CD4-positive, alpha-beta T cell treated with Interferon alpha-2 for 1 hour (primary cell): ENCODE data around the gene CCDC170.
A peak's percentile ranks its signal among the peaks of the same experiment; 100 is the strongest.
"Not testable (repeated sequence)": the region's sequence is repeated elsewhere in the genome, so short reads cannot be mapped to it uniquely, and the experiment has no call there.

Experiments
- DNase-seq, 2 donors: peaks; one replicate each; pipeline ENCODE4 v3.0.0-alpha.2; 2020 to 2022

CCDC170 gene

DNA sequence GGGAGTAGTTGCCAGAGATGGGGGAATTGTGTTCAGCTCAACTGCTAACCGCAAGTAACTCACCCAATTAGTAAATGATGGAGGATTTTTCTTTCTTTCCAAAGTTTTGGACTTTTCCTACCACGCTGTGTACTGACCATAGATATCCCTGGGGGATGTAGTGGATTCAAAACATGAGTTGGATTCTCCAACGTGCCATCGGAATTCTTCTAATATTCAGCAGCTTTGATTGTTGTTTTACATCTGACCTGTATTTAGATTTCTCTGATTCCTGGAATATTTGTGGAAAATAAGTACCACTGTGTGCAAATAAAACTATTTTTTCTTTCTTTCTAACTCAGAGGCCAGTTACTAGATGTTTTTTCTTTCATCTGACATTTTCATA lies 1.1 kb downstream of the CCDC170 start:
- DNase-seq: no peak

DNA sequence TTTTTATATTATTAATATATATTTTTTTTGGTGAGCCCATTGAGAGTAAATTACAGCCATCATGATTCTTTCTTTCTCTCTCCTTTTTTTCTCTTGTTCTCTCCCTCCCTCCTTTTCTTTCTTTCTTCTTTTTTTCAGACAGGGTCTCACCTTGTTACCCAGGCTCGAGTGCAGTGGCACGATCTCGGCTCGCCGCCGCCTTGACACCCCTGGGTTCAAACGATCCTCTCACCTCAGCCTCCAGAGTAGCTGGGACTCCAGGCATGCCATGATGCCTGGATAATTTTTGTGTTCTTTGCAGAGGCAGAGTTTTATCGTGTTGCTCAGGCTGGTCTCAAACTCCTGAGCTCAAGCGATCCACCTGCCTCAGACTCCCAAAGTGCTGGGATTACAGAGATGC lies 1.6 kb downstream of the CCDC170 start:
- DNase-seq: no peak

GRCh38 chr6:151497905-151498304 lies 4.1 kb downstream of the CCDC170 start:
- DNase-seq: no peak

- no peak for DNase-seq
Measured at GRCh38 chr6:151498327-151498726, 4.5 kb downstream of the CCDC170 start.

DNA sequence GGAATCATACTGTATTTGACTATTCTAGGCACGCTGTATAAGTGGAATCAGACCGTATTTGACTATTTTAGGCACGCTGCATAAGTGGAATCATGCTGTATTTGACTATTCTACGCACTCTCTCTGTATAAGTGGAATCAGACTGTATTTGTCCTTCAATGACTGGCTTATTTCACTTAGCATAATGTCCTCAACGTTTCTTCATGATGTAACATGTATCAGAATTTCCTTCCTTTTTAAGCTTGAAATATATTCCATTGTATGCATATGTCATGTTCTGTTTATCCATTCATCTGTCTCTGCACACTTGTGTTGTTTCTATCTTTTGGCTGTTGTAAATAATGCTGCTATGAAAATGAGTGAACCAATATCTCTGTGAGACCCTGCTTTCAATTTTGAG lies 5.7 kb downstream of the CCDC170 start:
- DNase-seq: no peak

- DNase-seq: no peak
Measured at GRCh38 chr6:151501511-151502136, 7.8 kb downstream of the CCDC170 start.

DNA sequence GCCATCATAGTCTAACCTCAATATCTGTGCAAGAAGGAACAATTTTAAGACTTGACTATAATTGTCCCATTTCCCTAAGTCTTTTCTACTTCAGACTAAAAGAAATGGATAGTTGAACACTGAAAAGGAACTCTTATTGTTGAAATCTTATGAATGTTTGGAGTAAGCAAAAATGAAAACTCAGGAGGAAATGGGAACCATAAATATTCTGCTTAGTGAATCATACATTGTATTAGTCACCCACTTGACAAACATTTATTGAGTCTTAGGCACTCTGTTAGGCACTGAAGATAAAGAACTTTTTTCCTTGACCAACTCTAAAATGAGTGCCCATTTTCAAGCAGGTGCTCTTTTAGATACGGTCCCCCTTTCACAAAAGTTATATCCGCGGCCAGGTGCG lies 8.7 kb downstream of the CCDC170 start:
- DNase-seq: no peak

- no peak for DNase-seq
Measured at GRCh38 chr6:151506761-151507160, 12.9 kb downstream of the CCDC170 start.

DNA sequence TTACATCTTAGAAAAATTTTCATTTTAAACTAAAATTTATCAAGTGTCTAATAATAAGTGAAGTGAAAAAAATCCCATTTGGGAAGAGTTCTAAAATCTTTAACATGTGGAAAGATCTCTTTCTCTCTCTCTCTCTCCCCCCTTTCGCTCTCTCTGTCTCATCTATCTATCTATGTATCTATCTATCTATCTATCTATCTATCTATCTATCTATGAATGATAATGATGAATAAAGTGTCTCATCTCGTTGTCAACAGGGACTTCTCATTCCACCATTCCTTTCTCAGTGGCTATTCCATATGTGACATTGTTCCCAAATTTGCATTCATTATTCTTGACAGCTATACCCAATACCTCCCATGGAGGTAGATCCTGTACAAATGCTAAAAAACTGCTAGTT lies 15.2 kb downstream of the CCDC170 start:
- no peak for DNase-seq

DNA sequence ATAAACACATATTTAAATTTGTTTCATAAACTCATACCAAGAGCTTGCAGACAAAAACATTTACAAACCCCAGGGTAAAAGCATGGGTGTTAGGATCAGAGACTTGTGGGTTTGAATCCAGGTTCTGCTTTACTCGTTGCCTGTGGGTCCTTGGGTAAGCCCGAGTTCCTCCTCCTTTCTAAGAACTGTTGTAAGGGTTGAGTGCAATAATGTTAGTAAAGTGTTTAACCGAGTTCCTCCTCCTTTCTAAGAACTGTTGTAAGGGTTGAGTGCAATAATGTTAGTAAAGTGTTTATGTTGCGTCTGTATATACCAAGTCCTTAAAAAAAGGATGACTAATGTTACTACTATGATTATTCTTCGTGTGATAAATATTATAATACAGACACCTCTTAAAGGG lies 18.7 kb downstream of the CCDC170 start:
- DNase-seq: peak; percentile 1 to 35

- DNase-seq: no peak
Measured at GRCh38 chr6:151514000-151514730, 20.3 kb downstream of the CCDC170 start.

DNA sequence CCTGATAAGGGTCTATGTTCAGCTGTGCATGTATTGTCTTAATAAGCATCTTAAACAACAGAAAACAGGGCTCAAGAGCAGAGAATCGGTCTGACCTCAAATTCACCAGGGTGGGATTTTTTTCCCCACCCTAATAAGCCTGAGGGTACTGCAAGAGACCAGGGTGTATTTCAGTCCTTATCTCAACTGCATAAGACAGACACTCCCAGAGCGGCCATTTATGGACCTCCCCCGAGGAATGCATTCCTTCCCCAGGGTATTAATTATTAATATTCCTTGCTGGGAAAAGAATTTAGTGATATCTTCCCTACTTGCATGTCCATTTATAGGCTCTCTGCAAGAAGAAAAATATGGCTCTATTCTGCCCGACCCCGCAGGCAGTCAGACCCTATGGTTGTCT lies 25.2 kb downstream of the CCDC170 start:
- DNase-seq: not testable (repeated sequence)

DNA sequence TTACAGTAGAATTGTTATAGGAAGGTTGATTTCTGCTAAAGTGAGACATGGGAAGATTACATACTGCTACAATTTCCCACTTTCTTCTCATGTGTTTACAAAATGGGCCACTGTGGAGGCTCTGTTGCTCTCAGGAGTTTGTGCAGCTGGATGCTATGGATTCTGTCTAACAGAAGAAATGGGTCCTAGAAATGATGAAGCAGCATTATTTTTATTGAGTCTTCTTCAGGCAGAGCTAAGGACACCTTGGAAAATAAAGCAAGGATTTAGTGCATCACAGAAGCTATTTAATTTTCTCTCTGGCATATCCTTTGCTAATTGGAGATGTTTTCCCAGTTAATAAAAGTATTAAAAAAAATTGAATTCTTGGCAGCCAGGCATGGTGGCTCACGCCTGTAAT lies 29.2 kb downstream of the CCDC170 start:
- DNase-seq: no peak

GRCh38 chr6:151524059-151524458 lies 30.2 kb downstream of the CCDC170 start:
- no peak for DNase-seq

GRCh38 chr6:151534576-151534975 lies 40.8 kb downstream of the CCDC170 start:
- DNase-seq: no peak

GRCh38 chr6:151535476-151536187 lies 41.8 kb downstream of the CCDC170 start:
- no peak for DNase-seq

DNA sequence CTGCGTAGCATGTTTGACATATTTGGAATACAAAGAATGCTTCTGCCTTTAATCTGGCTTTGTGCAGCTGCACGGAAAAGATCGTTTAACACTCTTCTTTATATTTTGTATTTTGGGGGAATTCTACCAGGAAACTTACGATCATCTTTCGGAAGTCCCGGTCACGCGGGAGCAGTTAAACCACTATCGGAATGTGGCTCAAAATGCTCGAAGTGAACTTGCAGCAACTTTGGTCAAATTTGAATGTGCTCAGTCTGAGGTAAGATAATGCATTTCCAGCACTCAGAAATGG lies 42.3 kb downstream of the CCDC170 start:
- DNase-seq: no peak

- DNase-seq: no peak
Measured at GRCh38 chr6:151537556-151537955, 43.7 kb downstream of the CCDC170 start.

GRCh38 chr6:151539506-151540268 lies 45.9 kb downstream of the CCDC170 start:
- DNase-seq: no peak

GRCh38 chr6:151544453-151544852 lies 50.6 kb downstream of the CCDC170 start:
- DNase-seq: no peak

- DNase-seq: not testable (repeated sequence)
Measured at GRCh38 chr6:151544884-151545283, 51.1 kb downstream of the CCDC170 start.

GRCh38 chr6:151546941-151547659 lies 53.3 kb downstream of the CCDC170 start:
- DNase-seq: no peak

DNA sequence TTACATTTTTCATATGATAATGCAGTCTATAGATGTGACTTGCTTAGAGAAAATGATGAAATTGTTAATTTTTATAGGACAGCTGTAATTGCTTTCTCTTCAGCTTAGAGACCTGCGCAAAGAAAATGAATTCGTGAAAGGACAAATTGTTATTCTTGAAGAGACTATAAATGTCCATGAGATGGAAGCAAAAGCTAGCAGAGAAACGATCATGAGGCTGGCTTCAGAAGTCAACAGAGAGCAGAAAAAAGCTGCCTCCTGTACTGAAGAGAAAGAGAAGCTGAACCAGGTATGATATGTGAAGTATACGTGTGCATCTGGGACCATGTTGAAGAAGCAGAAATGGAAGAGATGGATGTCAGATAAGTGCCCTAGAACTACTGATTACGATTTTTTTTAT lies 54.4 kb downstream of the CCDC170 start:
- no peak for DNase-seq
